HG03442 (cell line): Measurements from ENCODE around the gene OTOA.
"Not testable (repeated sequence)": the region's sequence is repeated elsewhere in the genome, so short reads cannot be mapped to it uniquely, and the experiment has no call there.

Experiments used
- ATAC-seq: cut with Tn5 transposase; IDR thresholded peaks from one replicate; pipeline ENCODE4 v1.9.1; 2021; ENCODE audit warnings: mild to moderate bottlenecking, moderate library complexity; ENCODE audit not compliant: unreplicated experiment

OTOA gene

GRCh38 chr16:21663889-21664647 is at the start of gene OTOA:
Gene OTOA (plus strand): TSS chr16:21663968. CDS start chr16:21678515, 14,547 bp downstream.
- no peak for ATAC-seq

GRCh38 chr16:21614896-21615295 is 48.9 kb upstream of the OTOA start:
- no peak for ATAC-seq

- ATAC-seq, result no peak
These were observed 46.2 kb upstream of the OTOA start for GRCh38 chr16:21617607-21618006.

- ATAC-seq, result no peak
These were observed 45.5 kb upstream of the OTOA start for GRCh38 chr16:21618281-21618680.

- no peak for ATAC-seq
These were observed 43.9 kb upstream of the OTOA start for GRCh38 chr16:21619765-21620425.

GRCh38 chr16:21620592-21620991 is 43.2 kb upstream of the OTOA start:
- ATAC-seq, result no peak

GRCh38 chr16:21622545-21622944 is 41.2 kb upstream of the OTOA start:
- ATAC-seq, result no peak

- ATAC-seq, result no peak
These were observed 38.7 kb upstream of the OTOA start for GRCh38 chr16:21625026-21625425.

- no peak for ATAC-seq
These were observed 37.0 kb upstream of the OTOA start for GRCh38 chr16:21626659-21627277.

- no peak for ATAC-seq
These were observed 35.5 kb upstream of the OTOA start for GRCh38 chr16:21628121-21628726.

GRCh38 chr16:21628772-21629171 is 35.0 kb upstream of the OTOA start:
- no peak for ATAC-seq

- not testable (repeated sequence) for ATAC-seq
These were observed 33.9 kb upstream of the OTOA start for GRCh38 chr16:21629616-21630539.

GRCh38 chr16:21630866-21631265 is 32.9 kb upstream of the OTOA start:
- not testable (repeated sequence) for ATAC-seq

- not testable (repeated sequence) for ATAC-seq
These were observed 32.4 kb upstream of the OTOA start for GRCh38 chr16:21631376-21631775.

- ATAC-seq, result not testable (repeated sequence)
These were observed 31.7 kb upstream of the OTOA start for GRCh38 chr16:21631951-21632575.

GRCh38 chr16:21634216-21634615 is 29.6 kb upstream of the OTOA start:
- no peak for ATAC-seq

GRCh38 chr16:21635694-21636093 is 28.1 kb upstream of the OTOA start:
- ATAC-seq, result not testable (repeated sequence)

GRCh38 chr16:21637032-21637968 is 26.5 kb upstream of the OTOA start:
- ATAC-seq, result no peak

- no peak for ATAC-seq
These were observed 25.2 kb upstream of the OTOA start for GRCh38 chr16:21638573-21638975.
